SKM-1 (cell line): ENCODE measurements around the gene MKNK2.

ENCODE experiments used
- DNase-seq: peaks from one replicate; lab custom pipeline; 2025; ENCODE audit not compliant: unreplicated experiment; lab: John Stamatoyannopoulos, UW

The MKNK2 gene

GRCh38 chr19:2033115-2033824 is 17.8 kb downstream of the MKNK2 start:
- no peak for DNase-seq

- DNase-seq, result no peak
Measured at GRCh38 chr19:2032296-2032941, 18.6 kb downstream of the MKNK2 start.

GRCh38 chr19:2027361-2027760 is 23.7 kb downstream of the MKNK2 start:
- DNase-seq, result no peak

- DNase-seq, result no peak
Measured at GRCh38 chr19:2026770-2027169, 24.3 kb downstream of the MKNK2 start.

GRCh38 chr19:2022289-2022688 is 28.8 kb downstream of the MKNK2 start:
- no peak for DNase-seq

GRCh38 chr19:2021453-2022140 is 29.4 kb downstream of the MKNK2 start:
- DNase-seq, result no peak

GRCh38 chr19:2018752-2019151 is 32.3 kb downstream of the MKNK2 start:
- no peak for DNase-seq

GRCh38 chr19:2016041-2016807 is 34.8 kb downstream of the MKNK2 start:
- DNase-seq, result no peak

GRCh38 chr19:2015608-2015950 is 35.5 kb downstream of the MKNK2 start, which contains the start of gene BTBD2:
BTBD2 (minus strand) TSS chr19:2015714; CDS start chr19:2015703, 11 bp downstream.
- DNase-seq, result no peak

- no peak for DNase-seq
Measured at GRCh38 chr19:2014731-2015607, 36.1 kb downstream of the MKNK2 start.

GRCh38 chr19:2014131-2014571 is 36.9 kb downstream of the MKNK2 start:
- DNase-seq, result no peak

- no peak for DNase-seq
Measured at GRCh38 chr19:2013683-2013961, 37.4 kb downstream of the MKNK2 start.

- no peak for DNase-seq
Measured at GRCh38 chr19:2012941-2013682, 37.9 kb downstream of the MKNK2 start.

- DNase-seq, result no peak
Measured at GRCh38 chr19:2011169-2011568, 39.9 kb downstream of the MKNK2 start.

GRCh38 chr19:2010135-2010668 is 40.8 kb downstream of the MKNK2 start:
- no peak for DNase-seq

- DNase-seq, result no peak
Measured at GRCh38 chr19:2003874-2004273, 47.2 kb downstream of the MKNK2 start.

- DNase-seq, result no peak
Measured at GRCh38 chr19:1999856-2000515, 51.1 kb downstream of the MKNK2 start.

GRCh38 chr19:1998712-1999708 is 52.0 kb downstream of the MKNK2 start:
- DNase-seq, result no peak
